ENCODE measurements around the gene CNGA2.

- no peak for TF ChIP-seq CTCF (conservative IDR thresholded peaks at IDR 0.05; ENCODE audit: low read depth, low read length)
- TF ChIP-seq CEBPB (IDR thresholded peaks at IDR 0.05; ENCODE audit: low read depth, low read length): no peak
- no peak for TF ChIP-seq POLR2A (IDR thresholded peaks at IDR 0.05; ENCODE audit: low read depth, low read length)
- TF ChIP-seq ELK1 (IDR thresholded peaks at IDR 0.05; ENCODE audit: borderline replicate concordance, low read depth, low read length): no peak
- no peak for TF ChIP-seq RCOR1 (IDR thresholded peaks at IDR 0.05; ENCODE audit: insufficient replicate concordance, low read length)
- no peak for TF ChIP-seq NFE2L2 (IDR thresholded peaks at IDR 0.05; ENCODE audit: low read depth, low read length)
- no peak for TF ChIP-seq RAD21 (IDR thresholded peaks at IDR 0.05; ENCODE audit: low read length)
- TF ChIP-seq BHLHE40 (IDR thresholded peaks at IDR 0.05; ENCODE audit: low read depth, low read length): no peak
- TF ChIP-seq FOS (IDR thresholded peaks at IDR 0.05; ENCODE audit: low read depth, low read length): no peak
- TF ChIP-seq MAZ (IDR thresholded peaks at IDR 0.05; ENCODE audit: borderline replicate concordance, low read depth, low read length): no peak
- TF ChIP-seq CHD1 (IDR thresholded peaks at IDR 0.05; ENCODE audit: low read depth, low read length): no peak
Measured at GRCh38 chrX:151714362-151714761, 20.2 kb upstream of the CNGA2 start.

All from IMR-90 (cell line).